GM18507 (cell line): Measurements from ENCODE around the gene BAHCC1.

Experiments used
- DNase-seq: peaks from one replicate; pipeline ENCODE4 v3.0.0; 2011; ENCODE audit warnings: low read depth; ENCODE audit not compliant: insufficient read length; ENCODE audit errors: extremely low spot score
- FAIRE-seq: peaks from 2 replicates; lab custom pipeline; 2011; peaks lifted over from hg19 to GRCh38; lab: Jason Lieb, UNC

Gene BAHCC1

GRCh38 chr17:81383504-81384421, 11.5 kb upstream of the BAHCC1 start:
- FAIRE-seq (no peak), DNase-seq (no peak)

GRCh38 chr17:81384929-81385319, 10.3 kb upstream of the BAHCC1 start:
- FAIRE-seq (no peak), DNase-seq (no peak)

- FAIRE-seq (no peak), DNase-seq (no peak)
Observed at GRCh38 chr17:81385320-81386111, 9.7 kb upstream of the BAHCC1 start.

GRCh38 chr17:81386141-81386645, 9.1 kb upstream of the BAHCC1 start:
- FAIRE-seq (no peak), DNase-seq (no peak)

- DNase-seq = no peak
- no peak for FAIRE-seq
Observed at GRCh38 chr17:81386646-81387099, 8.6 kb upstream of the BAHCC1 start.

GRCh38 chr17:81387100-81388090, 7.9 kb upstream of the BAHCC1 start:
- FAIRE-seq (no peak), DNase-seq (no peak)

- DNase-seq (no peak), FAIRE-seq (no peak)
Observed at GRCh38 chr17:81388091-81388611, 7.1 kb upstream of the BAHCC1 start.

- DNase-seq (no peak), FAIRE-seq (no peak)
Observed at GRCh38 chr17:81388612-81389367, 6.5 kb upstream of the BAHCC1 start.

GRCh38 chr17:81389585-81389984, 5.7 kb upstream of the BAHCC1 start:
- no peak for FAIRE-seq
- no peak for DNase-seq

GRCh38 chr17:81390029-81390872, 5.0 kb upstream of the BAHCC1 start:
- no peak for FAIRE-seq

GRCh38 chr17:81390873-81391255, 4.4 kb upstream of the BAHCC1 start:
- FAIRE-seq (no peak), DNase-seq (no peak)

More at GRCh38 chr17:81390029-81390872, 5.0 kb upstream of the BAHCC1 start:
- no peak for DNase-seq

GRCh38 chr17:81391293-81391935, 3.8 kb upstream of the BAHCC1 start:
- DNase-seq (no peak), FAIRE-seq (no peak)

- no peak for FAIRE-seq
- DNase-seq = no peak
Observed at GRCh38 chr17:81391936-81392908, 3.0 kb upstream of the BAHCC1 start.

GRCh38 chr17:81392909-81393654, 2.2 kb upstream of the BAHCC1 start:
- FAIRE-seq (no peak), DNase-seq (no peak)

- peak; percentile 62 for FAIRE-seq
Observed at GRCh38 chr17:81393684-81394376, 1.4 kb upstream of the BAHCC1 start.

More at GRCh38 chr17:81393684-81394376, 1.4 kb upstream of the BAHCC1 start:
- DNase-seq = peak; percentile 35
